Measurements from ENCODE around the gene ZMIZ2.
"Not testable (repeated sequence)": the region's sequence is repeated elsewhere in the genome, so short reads cannot be mapped to it uniquely, and the experiment has no call there.

- TF ChIP-seq, protein P1, sequence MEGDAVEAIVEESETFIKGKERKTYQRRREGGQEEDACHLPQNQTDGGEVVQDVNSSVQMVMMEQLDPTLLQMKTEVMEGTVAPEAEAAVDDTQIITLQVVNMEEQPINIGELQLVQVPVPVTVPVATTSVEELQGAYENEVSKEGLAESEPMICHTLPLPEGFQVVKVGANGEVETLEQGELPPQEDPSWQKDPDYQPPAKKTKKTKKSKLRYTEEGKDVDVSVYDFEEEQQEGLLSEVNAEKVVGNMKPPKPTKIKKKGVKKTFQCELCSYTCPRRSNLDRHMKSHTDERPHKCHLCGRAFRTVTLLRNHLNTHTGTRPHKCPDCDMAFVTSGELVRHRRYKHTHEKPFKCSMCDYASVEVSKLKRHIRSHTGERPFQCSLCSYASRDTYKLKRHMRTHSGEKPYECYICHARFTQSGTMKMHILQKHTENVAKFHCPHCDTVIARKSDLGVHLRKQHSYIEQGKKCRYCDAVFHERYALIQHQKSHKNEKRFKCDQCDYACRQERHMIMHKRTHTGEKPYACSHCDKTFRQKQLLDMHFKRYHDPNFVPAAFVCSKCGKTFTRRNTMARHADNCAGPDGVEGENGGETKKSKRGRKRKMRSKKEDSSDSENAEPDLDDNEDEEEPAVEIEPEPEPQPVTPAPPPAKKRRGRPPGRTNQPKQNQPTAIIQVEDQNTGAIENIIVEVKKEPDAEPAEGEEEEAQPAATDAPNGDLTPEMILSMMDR (IDR thresholded peaks at IDR 0.05), result not testable (repeated sequence)
- not testable (repeated sequence) for TF ChIP-seq POLR2A (IDR thresholded peaks at IDR 0.05)
These were observed 22.4 kb upstream of the ZMIZ2 start for GRCh38 chr7:44726250-44726649.

All from prostate gland (tissue), 2 donors.